ENCODE measurements around the gene CCL11.
A peak's percentile ranks its signal among the peaks of the same experiment; 100 is the strongest.
"Not testable (repeated sequence)": the region's sequence is repeated elsewhere in the genome, so short reads cannot be mapped to it uniquely, and the experiment has no call there.

Gene CCL11

GRCh38 chr17:34307110-34307509, 21.6 kb downstream of the CCL11 start:
- DNase-seq (ENCODE audit: low read depth), result peak; percentile 53

GRCh38 chr17:34308371-34308770, 22.8 kb downstream of the CCL11 start:
- DNase-seq (ENCODE audit: low read depth), result no peak

GRCh38 chr17:34311291-34311690, 25.7 kb downstream of the CCL11 start:
- DNase-seq (ENCODE audit: low read depth), result no peak

- peak; percentile 53 for DNase-seq (ENCODE audit: low read depth)
These were observed 26.5 kb downstream of the CCL11 start for GRCh38 chr17:34312080-34312479.

GRCh38 chr17:34313164-34313563, 27.6 kb downstream of the CCL11 start:
- no peak for DNase-seq (ENCODE audit: low read depth)

- peak; percentile 75 for DNase-seq (ENCODE audit: low read depth)
These were observed 28.7 kb downstream of the CCL11 start for GRCh38 chr17:34314279-34314678.

GRCh38 chr17:34318474-34318873, 32.9 kb downstream of the CCL11 start:
- DNase-seq (ENCODE audit: low read depth), result no peak

GRCh38 chr17:34319039-34319483, 33.5 kb downstream of the CCL11 start, which contains the start of gene CCL8:
CCL8 (plus strand) TSS chr17:34319435; CDS start chr17:34319502, 67 bp downstream.
- no peak for DNase-seq (ENCODE audit: low read depth)

- no peak for DNase-seq (ENCODE audit: low read depth)
These were observed 36.4 kb downstream of the CCL11 start for GRCh38 chr17:34321964-34322363.

GRCh38 chr17:34327580-34327979, 42.0 kb downstream of the CCL11 start:
- not testable (repeated sequence) for DNase-seq (ENCODE audit: low read depth)

GRCh38 chr17:34337701-34338100, 52.2 kb downstream of the CCL11 start:
- DNase-seq (ENCODE audit: low read depth), result no peak

Measured in stromal cell of bone marrow (primary cell).